HepG2 (cell line): ENCODE results near the gene MARS1.

Source experiments
- EP300 ChIP-seq, 3 experiments: sonication (generic) in 1 of 3; formaldehyde crosslinking in 1 of 3; IDR thresholded peaks; 2 replicates each; pipeline versions ENCODE4 v1.5.1 to v1.6.1; 2011 to 2020; ENCODE audit warnings: low read depth in 2 of 3, low read length in 2 of 3, borderline replicate concordance in 1 of 3, improper control_type of control experiment in 1 of 3, mild to moderate bottlenecking in 1 of 3, missing genetic modification reagents in 1 of 3, moderate library complexity in 1 of 3
- POLR2AphosphoS5 ChIP-seq: IDR thresholded peaks from 2 replicates; pipeline ENCODE4 v1.6.1; 2012; ENCODE audit warnings: low read depth, low read length
- PRPF4 ChIP-seq: fragments of 200-400 bp; formaldehyde crosslinking; IDR thresholded peaks from 2 replicates; pipeline ENCODE4 v1.6.1; 2016; ENCODE audit warnings: low read length, low read depth; ENCODE audit not compliant: poor library complexity, severe bottlenecking
- TF ChIP-seq, protein P1 (sequence below): sonication (generic); formaldehyde crosslinking; IDR thresholded peaks from 2 replicates; pipeline ENCODE4 v1.5.0; 2020; ENCODE audit warnings: mild to moderate bottlenecking, missing genetic modification reagents, moderate library complexity

DNA sequence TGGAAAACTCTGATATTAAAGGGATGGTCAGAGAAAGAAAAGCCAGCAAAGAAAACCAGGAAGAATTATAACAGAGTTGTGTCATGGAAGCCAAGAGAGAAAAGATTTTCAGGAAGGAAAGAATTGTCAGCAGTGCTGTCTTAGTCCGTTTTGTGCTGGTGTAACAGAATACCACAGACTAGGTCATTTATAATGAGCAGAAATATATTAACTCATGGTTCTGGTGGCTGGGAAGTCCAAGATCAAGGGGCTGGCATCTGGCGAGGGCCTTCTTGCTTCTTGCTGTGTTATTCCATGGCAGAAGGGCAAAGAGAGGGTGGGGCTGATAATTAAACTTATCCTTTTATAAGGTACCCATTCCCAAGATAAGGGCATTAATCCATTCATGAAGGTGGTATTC, 39.2 kb upstream of the MARS1 start:
- TF ChIP-seq, protein P1, sequence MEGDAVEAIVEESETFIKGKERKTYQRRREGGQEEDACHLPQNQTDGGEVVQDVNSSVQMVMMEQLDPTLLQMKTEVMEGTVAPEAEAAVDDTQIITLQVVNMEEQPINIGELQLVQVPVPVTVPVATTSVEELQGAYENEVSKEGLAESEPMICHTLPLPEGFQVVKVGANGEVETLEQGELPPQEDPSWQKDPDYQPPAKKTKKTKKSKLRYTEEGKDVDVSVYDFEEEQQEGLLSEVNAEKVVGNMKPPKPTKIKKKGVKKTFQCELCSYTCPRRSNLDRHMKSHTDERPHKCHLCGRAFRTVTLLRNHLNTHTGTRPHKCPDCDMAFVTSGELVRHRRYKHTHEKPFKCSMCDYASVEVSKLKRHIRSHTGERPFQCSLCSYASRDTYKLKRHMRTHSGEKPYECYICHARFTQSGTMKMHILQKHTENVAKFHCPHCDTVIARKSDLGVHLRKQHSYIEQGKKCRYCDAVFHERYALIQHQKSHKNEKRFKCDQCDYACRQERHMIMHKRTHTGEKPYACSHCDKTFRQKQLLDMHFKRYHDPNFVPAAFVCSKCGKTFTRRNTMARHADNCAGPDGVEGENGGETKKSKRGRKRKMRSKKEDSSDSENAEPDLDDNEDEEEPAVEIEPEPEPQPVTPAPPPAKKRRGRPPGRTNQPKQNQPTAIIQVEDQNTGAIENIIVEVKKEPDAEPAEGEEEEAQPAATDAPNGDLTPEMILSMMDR (CRISPR knock-in tag) = no peak
- no peak for TF ChIP-seq POLR2AphosphoS5
- no peak for TF ChIP-seq PRPF4
- no peak for TF ChIP-seq EP300 (IDR thresholded peaks at IDR 0.05; ENCODE audit: low read depth in 2 of 2, low read length in 2 of 2)
- TF ChIP-seq EP300 (CRISPR knock-in tag; IDR thresholded peaks at IDR 0.05; ENCODE audit: borderline replicate concordance) = no peak
